PC-3 (cell line): ENCODE data around the gene PTPRN2. TPM values are rescaled to one million over a fixed set of nuclear protein-coding genes. Genes with fewer than 3 reads are reported as not detected.

Experiments used
- ATAC-seq: fragments of 200-7000 bp; cut with Tn5 transposase; 2 replicates; pipeline ENCODE4 v1.9.1; 2020; ENCODE audit warnings: mild to moderate bottlenecking, moderate library complexity
- BruUV-seq: library from RNA; stranded (reverse); fragments of 400-500 nt; replicated peaks from 2 replicates; lab custom pipeline; 2021; lab: Mats Ljungman, UMichigan
- CTCF ChIA-PET: fragments of 300-600 bp; sonication (Branson Sonifier 250); formaldehyde crosslinking; loops from one replicate; lab custom pipeline; 2022; ENCODE audit warnings: antibody characterized with exemption; lab: Charles Lee
- POLR2A ChIA-PET: fragments of 300-600 bp; sonication (Branson Sonifier 250); formaldehyde crosslinking; loops from one replicate; lab custom pipeline; 2022; ENCODE audit warnings: antibody characterized with exemption; ENCODE audit not compliant: unreplicated experiment; lab: Charles Lee
- DNase-seq: peaks from one replicate; pipeline ENCODE4 v3.0.0-alpha.2; 2015
- H2AFZ ChIP-seq: fragments of 300-600 bp; sonication (generic); 2 replicates; pipeline ENCODE4 v1.6.0; 2016; ENCODE audit warnings: antibody characterized with exemption, low read length
- H3F3A ChIP-seq: fragments of 300-600 bp; sonication (generic); one replicate; pipeline ENCODE4 v1.6.0; 2017; ENCODE audit warnings: antibody characterized with exemption, low read length, control low read depth, mild to moderate bottlenecking; ENCODE audit not compliant: unreplicated experiment
- H3K27ac ChIP-seq: fragments of 300-600 bp; sonication (generic); 2 replicates; pipeline ENCODE4 v1.5.1; 2016; ENCODE audit warnings: mild to moderate bottlenecking, low read length
- H3K27me3 ChIP-seq: fragments of 300-600 bp; sonication (generic); 2 replicates; pipeline ENCODE4 v1.6.1; 2016; ENCODE audit warnings: low read length, mixed read lengths
- H3K36me3 ChIP-seq: fragments of 300-600 bp; sonication (generic); 2 replicates; pipeline ENCODE4 v1.6.1; 2016; ENCODE audit warnings: low read depth, mixed run types, low read length, mixed read lengths
- H3K4me1 ChIP-seq: fragments of 300-600 bp; sonication (generic); 2 replicates; pipeline ENCODE4 v1.5.1; 2016; ENCODE audit warnings: low read length; ENCODE audit not compliant: insufficient read depth
- H3K4me2 ChIP-seq: fragments of 300-600 bp; sonication (generic); 2 replicates; pipeline ENCODE4 v1.6.0; 2016; ENCODE audit warnings: low read length
- H3K4me3 ChIP-seq: fragments of 300-600 bp; sonication (generic); 2 replicates; pipeline ENCODE4 v1.5.1; 2016; ENCODE audit warnings: mild to moderate bottlenecking, low read length, mixed read lengths
- H3K79me2 ChIP-seq: fragments of 300-600 bp; sonication (generic); 2 replicates; pipeline ENCODE4 v1.6.1; 2017; ENCODE audit warnings: low read length, mixed read lengths
- H3K9ac ChIP-seq: fragments of 300-600 bp; sonication (generic); 2 replicates; pipeline ENCODE4 v1.6.0; 2016; ENCODE audit warnings: mild to moderate bottlenecking, low read length
- H3K9me2 ChIP-seq: fragments of 300-600 bp; sonication (generic); replicated peaks from 2 replicates; pipeline ENCODE4 v1.6.1; 2016; ENCODE audit warnings: mixed run types, low read length, mixed read lengths
- H3K9me3 ChIP-seq: fragments of 300-600 bp; sonication (generic); 2 replicates; pipeline ENCODE4 v1.6.1; 2016; ENCODE audit warnings: low read length, mixed read lengths
- H4K20me1 ChIP-seq: fragments of 300-600 bp; sonication (generic); 2 replicates; pipeline ENCODE4 v1.6.1; 2016; ENCODE audit warnings: low read length, mixed read lengths
- CTCF ChIP-seq: fragments of 300-600 bp; sonication (generic); conservative IDR thresholded peaks from 2 replicates; pipeline ENCODE4 v1.5.1; 2017; ENCODE audit warnings: antibody characterized with exemption, low read depth, mild to moderate bottlenecking, low read length
- EZH2 ChIP-seq: fragments of 300-600 bp; sonication (generic); IDR thresholded peaks from one replicate; pipeline ENCODE4 v1.6.1; 2017; ENCODE audit warnings: antibody characterized with exemption, mild to moderate bottlenecking, low read length; ENCODE audit not compliant: unreplicated experiment
- EZH2phosphoT487 ChIP-seq: fragments of 300-600 bp; sonication (generic); IDR thresholded peaks from 2 replicates; pipeline ENCODE4 v1.6.1; 2018; ENCODE audit warnings: mild to moderate bottlenecking, antibody characterized with exemption, low read length, borderline replicate concordance
- intact Hi-C: fragments of 100-400 bp; cut with micrococcal nuclease; formaldehyde crosslinking; loops from 2 replicates; pipeline ENCODE4 v1.9.0; 2023
- total RNA-seq: library from RNA; depleted of rRNA; stranded (reverse); fragments of >200 nt; gene quantifications from 2 replicates; pipeline ENCODE4 v1.2.3, GENCODE V29; 2014

Gene PTPRN2
- total RNA-seq, 1 experiment from 2014 or later: 3.2 TPM

GRCh38 chr7:158586499-158587161 is 993 bp downstream of the PTPRN2 start:
- no peak overlapping the region for H2AFZ ChIP-seq
- no peaks in the 10 kb centered on the region for H3K79me2 ChIP-seq
- no peak for ATAC-seq
- no TSS peak for BruUV-seq
- TF ChIP-seq EZH2phosphoT487 (no peak), CTCF (no peak), EZH2 (no peak)
- no peaks in the 10 kb centered on the region for H3K9me3 ChIP-seq
- no peaks in the 10 kb centered on the region for H3F3A ChIP-seq
- DNase-seq: no peak
- H3K4me1 ChIP-seq: peaks cover 6% of the 10 kb centered on the region; the same call in 1 of the 2 replicates
- intact Hi-C loops: loop anchor here (10.0 kb wide), 2 partner anchors 92 to 152 kb away; no protein-coding TSS in a partner anchor
- no peak overlapping the region for H3K4me3 ChIP-seq
- H3K9ac ChIP-seq: no peak overlapping the region
- no peaks in the 10 kb centered on the region for H4K20me1 ChIP-seq
- POLR2A ChIA-PET: no interaction called here
- H3K36me3 ChIP-seq: no peaks in the 10 kb centered on the region
- H3K9me2 ChIP-seq: no peaks in the 10 kb centered on the region
- H3K4me2 ChIP-seq: no peak overlapping the region
- peaks cover 31% of the 10 kb centered on the region; the same call in 1 of the 2 replicates for H3K27me3 ChIP-seq
- no peak overlapping the region for H3K27ac ChIP-seq
- CTCF ChIA-PET: no interaction called here

DNA sequence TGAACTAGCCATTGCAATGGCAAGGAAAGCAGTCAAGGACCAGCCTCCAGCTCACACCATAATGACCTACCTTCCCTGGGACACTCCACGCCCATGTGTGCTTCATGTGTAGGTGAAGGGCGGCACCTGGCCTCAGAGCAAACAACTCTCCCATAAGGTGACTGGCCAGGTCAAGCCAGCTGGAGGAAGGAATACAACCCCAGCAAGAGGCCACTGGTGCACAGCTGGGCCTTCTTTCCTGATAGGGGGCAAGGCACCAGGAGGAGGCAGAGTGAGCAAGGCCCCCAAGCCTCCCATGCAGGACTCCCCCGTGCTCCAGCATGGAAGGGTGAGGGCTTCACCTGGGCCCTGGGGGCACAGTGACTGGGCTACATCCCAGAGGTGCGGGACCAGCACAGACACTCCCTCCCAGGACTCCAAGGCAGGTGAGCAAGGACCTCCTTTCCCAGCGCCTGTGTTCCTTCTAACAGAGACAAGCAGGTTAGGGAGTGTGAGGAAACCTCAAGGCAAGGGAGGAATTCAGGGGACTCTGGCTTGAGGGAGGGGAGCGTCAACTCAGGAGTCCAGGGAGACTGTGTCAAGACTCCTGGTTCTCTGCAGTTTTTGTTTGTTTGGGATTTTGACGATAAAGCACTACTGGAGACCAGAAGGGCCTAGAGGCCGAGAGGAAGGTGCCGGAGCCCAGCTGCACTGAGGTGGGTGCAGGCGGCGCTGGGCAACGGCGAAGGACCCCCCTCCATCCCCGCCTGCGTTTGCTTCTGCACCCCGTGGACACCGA is 1.7 kb downstream of the PTPRN2 start:
- H2AFZ ChIP-seq: no peak overlapping the region
- no peaks in the 10 kb centered on the region for H3F3A ChIP-seq
- no peaks in the 10 kb centered on the region for H3K9me2 ChIP-seq
- no peaks in the 10 kb centered on the region for H3K79me2 ChIP-seq
- TF ChIP-seq EZH2phosphoT487 (no peak), CTCF (no peak), EZH2 (no peak)
- intact Hi-C loops: loop anchor here (10.0 kb wide), 2 partner anchors 91 to 151 kb away; no protein-coding TSS in a partner anchor
- no TSS peak for BruUV-seq
- DNase-seq (no peak), ATAC-seq (no peak)
- no peak overlapping the region for H3K27ac ChIP-seq
- H3K36me3 ChIP-seq: no peaks in the 10 kb centered on the region
- POLR2A ChIA-PET: no interaction called here
- H3K9ac ChIP-seq: no peak overlapping the region
- CTCF ChIA-PET: no interaction called here
- peaks cover 8% of the 10 kb centered on the region; the same call in 1 of the 2 replicates for H3K4me1 ChIP-seq
- H3K27me3 ChIP-seq: peaks cover 31% of the 10 kb centered on the region; the same call in 1 of the 2 replicates
- H3K4me2 ChIP-seq: no peak overlapping the region
- H3K9me3 ChIP-seq: no peaks in the 10 kb centered on the region
- no peak overlapping the region for H3K4me3 ChIP-seq
- H4K20me1 ChIP-seq: no peaks in the 10 kb centered on the region
